DOHH2 (cell line): Measurements from ENCODE around the gene HTR1E.

ENCODE experiments used
- EZH2phosphoT487 ChIP-seq: fragments of 200-600 bp; sonication (generic); IDR thresholded peaks from 2 replicates; pipeline ENCODE4 v1.6.1; 2017; ENCODE audit warnings: borderline replicate concordance, mild to moderate bottlenecking, antibody characterized with exemption, low read length, moderate library complexity, mixed read lengths
- TF ChIP-seq, protein P1 (sequence below): fragments of 200-600 bp; sonication (generic); IDR thresholded peaks from one replicate; pipeline ENCODE4 v1.5.1; 2014; ENCODE audit warnings: antibody characterized with exemption, mild to moderate bottlenecking, low read depth, low read length; ENCODE audit not compliant: poor library complexity, severe bottlenecking

DNA sequence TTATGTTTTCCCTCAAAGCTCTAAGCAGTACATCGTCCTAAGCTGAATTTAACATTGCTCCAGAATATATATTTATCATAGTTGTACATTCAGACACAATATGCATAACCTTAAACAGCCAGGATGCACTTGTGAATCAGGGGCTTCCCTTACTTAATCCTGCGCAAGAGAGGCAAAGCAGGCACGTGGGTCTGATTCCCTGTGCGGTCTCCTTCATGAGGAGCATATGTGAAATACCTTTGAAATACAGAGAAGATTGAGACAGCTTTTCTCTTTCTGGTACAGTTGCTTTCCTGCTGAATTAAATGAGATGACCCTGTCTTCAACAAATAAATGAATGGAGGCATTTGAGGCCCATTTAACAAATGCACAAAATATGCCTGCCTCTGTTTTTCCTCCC, 1.5 kb downstream of the HTR1E start:
- TF ChIP-seq, protein P1, sequence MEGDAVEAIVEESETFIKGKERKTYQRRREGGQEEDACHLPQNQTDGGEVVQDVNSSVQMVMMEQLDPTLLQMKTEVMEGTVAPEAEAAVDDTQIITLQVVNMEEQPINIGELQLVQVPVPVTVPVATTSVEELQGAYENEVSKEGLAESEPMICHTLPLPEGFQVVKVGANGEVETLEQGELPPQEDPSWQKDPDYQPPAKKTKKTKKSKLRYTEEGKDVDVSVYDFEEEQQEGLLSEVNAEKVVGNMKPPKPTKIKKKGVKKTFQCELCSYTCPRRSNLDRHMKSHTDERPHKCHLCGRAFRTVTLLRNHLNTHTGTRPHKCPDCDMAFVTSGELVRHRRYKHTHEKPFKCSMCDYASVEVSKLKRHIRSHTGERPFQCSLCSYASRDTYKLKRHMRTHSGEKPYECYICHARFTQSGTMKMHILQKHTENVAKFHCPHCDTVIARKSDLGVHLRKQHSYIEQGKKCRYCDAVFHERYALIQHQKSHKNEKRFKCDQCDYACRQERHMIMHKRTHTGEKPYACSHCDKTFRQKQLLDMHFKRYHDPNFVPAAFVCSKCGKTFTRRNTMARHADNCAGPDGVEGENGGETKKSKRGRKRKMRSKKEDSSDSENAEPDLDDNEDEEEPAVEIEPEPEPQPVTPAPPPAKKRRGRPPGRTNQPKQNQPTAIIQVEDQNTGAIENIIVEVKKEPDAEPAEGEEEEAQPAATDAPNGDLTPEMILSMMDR = no peak
- TF ChIP-seq EZH2phosphoT487 = no peak
